GM18861 (cell line): ENCODE results near the gene SIK3.
A peak's percentile ranks its signal among the peaks of the same experiment; 100 is the strongest.
"Not testable (repeated sequence)": the region's sequence is repeated elsewhere in the genome, so short reads cannot be mapped to it uniquely, and the experiment has no call there.

Experiments
- ATAC-seq: cut with Tn5 transposase; IDR thresholded peaks from one replicate; pipeline ENCODE4 v1.9.1; 2021; ENCODE audit not compliant: unreplicated experiment

SIK3 gene

GRCh38 chr11:116844722-116845121 is 253.5 kb downstream of the SIK3 start:
- no peak for ATAC-seq

- no peak for ATAC-seq
Observed at GRCh38 chr11:116843661-116844060, 254.6 kb downstream of the SIK3 start.

GRCh38 chr11:116842909-116843308 is 255.3 kb downstream of the SIK3 start:
- ATAC-seq, result no peak

- ATAC-seq, result no peak
Observed at GRCh38 chr11:116842117-116842516, 256.1 kb downstream of the SIK3 start.

- ATAC-seq, result no peak
Observed at GRCh38 chr11:116840746-116841296, 257.4 kb downstream of the SIK3 start.

- ATAC-seq, result no peak
Observed at GRCh38 chr11:116840224-116840745, 257.9 kb downstream of the SIK3 start.

- no peak for ATAC-seq
Observed at GRCh38 chr11:116838321-116839084, 259.7 kb downstream of the SIK3 start.

- no peak for ATAC-seq
Observed at GRCh38 chr11:116837231-116838091, 260.8 kb downstream of the SIK3 start, which contains the start of gene APOA1. APOA1 (minus strand) TSS chr11:116837622; CDS start chr11:116837387, 235 bp downstream.

- no peak for ATAC-seq
Observed at GRCh38 chr11:116836632-116836991, 261.6 kb downstream of the SIK3 start.

- ATAC-seq, result peak; percentile 80
Observed at GRCh38 chr11:116835791-116836631, 262.2 kb downstream of the SIK3 start.

GRCh38 chr11:116835042-116835772 is 263.0 kb downstream of the SIK3 start:
- no peak for ATAC-seq

GRCh38 chr11:116834535-116835041 is 263.6 kb downstream of the SIK3 start:
- ATAC-seq, result not testable (repeated sequence)

GRCh38 chr11:116833816-116834534 is 264.3 kb downstream of the SIK3 start:
- no peak for ATAC-seq

- ATAC-seq, result no peak
Observed at GRCh38 chr11:116833491-116833815, 264.8 kb downstream of the SIK3 start.

- ATAC-seq, result no peak
Observed at GRCh38 chr11:116832350-116833290, 265.6 kb downstream of the SIK3 start.

- no peak for ATAC-seq
Observed at GRCh38 chr11:116831790-116832349, 266.4 kb downstream of the SIK3 start.

GRCh38 chr11:116830184-116830912 is 267.9 kb downstream of the SIK3 start:
- no peak for ATAC-seq
